Endothelial cell of umbilical vein (primary cell): ENCODE measurements around the gene EDN1. TPM values are rescaled to one million over a fixed set of nuclear protein-coding genes. Genes with fewer than 3 reads are reported as not detected.
A peak's percentile ranks its signal among the peaks of the same experiment; 100 is the strongest.

Experiments
- BruUV-seq: library from RNA; stranded (reverse); fragments of 400-500 nt; replicated peaks from 2 replicates; lab custom pipeline; 2021; lab: Mats Ljungman, UMichigan
- CTCF ChIA-PET: fragments of 300-600, 350-600 bp; sonication (Branson Sonifier 250); formaldehyde crosslinking; loops from one replicate; lab custom pipeline; 2021; ENCODE audit warnings: antibody characterized with exemption, inconsistent platforms; lab: Charles Lee
- POLR2A ChIA-PET: fragments of 300-600, 350-600 bp; sonication (Branson Sonifier 250); formaldehyde crosslinking; loops from one replicate; lab custom pipeline; 2021; ENCODE audit warnings: antibody characterized with exemption, inconsistent platforms; lab: Charles Lee
- DNase-seq: peaks from one replicate; pipeline ENCODE4 v3.0.0-alpha.2; 2011; ENCODE audit warnings: low read depth, low spot score
- FAIRE-seq: peaks from 2 replicates; lab custom pipeline; 2011; peaks lifted over from hg19 to GRCh38; lab: Jason Lieb, UNC
- H2AFZ ChIP-seq: 2 replicates; pipeline ENCODE4 v1.6.0; 2012; ENCODE audit warnings: low read depth, low read length, control low read depth, inconsistent platforms
- H3K27ac ChIP-seq: 2 replicates; pipeline ENCODE4 v1.5.1; 2011; ENCODE audit warnings: low read depth, mild to moderate bottlenecking, control low read depth, low read length, moderate library complexity; ENCODE audit not compliant: insufficient read depth
- H3K27me3 ChIP-seq, 2 experiments: 2 replicates each; pipeline versions ENCODE4 v1.6.0 to v1.6.1; 2011; ENCODE audit warnings: low read length in 2 of 2, mixed read lengths in 1 of 2; ENCODE audit not compliant: control insufficient read depth in 2 of 2, insufficient read depth in 2 of 2
- H3K36me3 ChIP-seq, 2 experiments: 2 replicates in 1 of 2; 3 replicates in 1 of 2; pipeline ENCODE4 v1.5.1; 2011; ENCODE audit warnings: low read length in 2 of 2, mild to moderate bottlenecking in 1 of 2, moderate library complexity in 1 of 2; ENCODE audit not compliant: control insufficient read depth in 2 of 2, insufficient read depth in 2 of 2; ENCODE audit errors: extremely low read depth in 1 of 2
- H3K4me1 ChIP-seq: 3 replicates; pipeline ENCODE4 v1.5.1; 2011; ENCODE audit warnings: mild to moderate bottlenecking, low read length; ENCODE audit not compliant: control insufficient read depth, insufficient read depth; ENCODE audit errors: extremely low read depth
- H3K4me2 ChIP-seq: 2 replicates; pipeline ENCODE4 v1.6.1; 2011; ENCODE audit warnings: low read length, control low read depth, mixed read lengths; ENCODE audit not compliant: insufficient read depth
- H3K4me3 ChIP-seq, 3 experiments: fragments of 200-600 bp in 1 of 3; sonication (generic), shearing (Covaris generic) in 1 of 3; replicated peaks in 1 of 3; 2 replicates each; pipeline ENCODE4 v1.5.1; 2011 to 2016; ENCODE audit warnings: control low read depth in 3 of 3, low read length in 3 of 3, mild to moderate bottlenecking in 2 of 3, inconsistent platforms in 1 of 3, low read depth in 1 of 3, moderate library complexity in 1 of 3; ENCODE audit not compliant: insufficient read depth in 1 of 3
- H3K79me2 ChIP-seq: 2 replicates; pipeline ENCODE4 v1.6.0; 2012; ENCODE audit warnings: low read length, inconsistent platforms; ENCODE audit not compliant: control insufficient read depth, insufficient read depth
- H3K9ac ChIP-seq: replicated peaks from 2 replicates; pipeline ENCODE3; 2011; ENCODE audit warnings: low read length, control low read depth; ENCODE audit not compliant: insufficient read depth; ENCODE audit errors: extremely low read depth
- H3K9me1 ChIP-seq: replicated peaks from 3 replicates; pipeline ENCODE4 v1.6.0; 2011; ENCODE audit warnings: mild to moderate bottlenecking, low read length; ENCODE audit not compliant: control insufficient read depth, insufficient read depth; ENCODE audit errors: extremely low read depth
- H3K9me3 ChIP-seq: replicated peaks from 2 replicates; pipeline ENCODE4 v1.5.1; 2012; ENCODE audit warnings: low read length, inconsistent platforms; ENCODE audit not compliant: control insufficient read depth, insufficient read depth
- H4K20me1 ChIP-seq: replicated peaks from 2 replicates; pipeline ENCODE3; 2011; ENCODE audit warnings: mild to moderate bottlenecking, low read length; ENCODE audit not compliant: control insufficient read depth, insufficient read depth; ENCODE audit errors: extremely low read depth
- EZH2 ChIP-seq: IDR thresholded peaks from 2 replicates; pipeline ENCODE4 v1.6.1; 2012; ENCODE audit warnings: borderline replicate concordance, low read depth, mild to moderate bottlenecking, moderate library complexity, low read length, inconsistent platforms; ENCODE audit not compliant: severe bottlenecking
- FOS ChIP-seq: IDR thresholded peaks from 2 replicates; pipeline ENCODE4 v1.6.1; 2011; ENCODE audit warnings: mild to moderate bottlenecking, low read length, moderate library complexity, borderline replicate concordance; ENCODE audit not compliant: insufficient read depth
- GATA2 ChIP-seq: IDR thresholded peaks from 2 replicates; pipeline ENCODE4 v1.7.0; 2011; ENCODE audit warnings: low read depth, mild to moderate bottlenecking, moderate library complexity, mixed read lengths, low read length; ENCODE audit not compliant: insufficient read length, insufficient read depth
- JUN ChIP-seq: IDR thresholded peaks from 2 replicates; pipeline ENCODE4 v1.6.1; 2011; ENCODE audit warnings: borderline replicate concordance, low read depth; ENCODE audit not compliant: insufficient read length, insufficient read depth
- POLR2A ChIP-seq: IDR thresholded peaks from 2 replicates; pipeline ENCODE4 v1.6.1; 2012; ENCODE audit warnings: low read depth, mild to moderate bottlenecking, control low read depth, low read length
- POLR2AphosphoS5 ChIP-seq: IDR thresholded peaks from 2 replicates; pipeline ENCODE4 v1.6.1; 2012; ENCODE audit warnings: low read depth, mild to moderate bottlenecking, control low read depth, low read length, moderate library complexity; ENCODE audit not compliant: insufficient read depth
- dilution Hi-C: fragments of 300-500 bp; cut with MboI; formaldehyde crosslinking; loops from one replicate; pipeline ENCODE4 v1.15.0; 2019; ENCODE audit warnings: low sequenced_read_pairs; ENCODE audit not compliant: extremely low pct_ligation_motif_present
- intact Hi-C: fragments of 100-400 bp; cut with micrococcal nuclease; formaldehyde crosslinking; loops from one replicate; pipeline ENCODE4 v1.10.0; 2022
- polyA plus RNA-seq, 4 experiments: library from polyadenylated mRNA; depleted of rRNA in 3 of 4; stranded (reverse) in 3 of 4; unstranded in 1 of 4; fragments of >200 nt; gene quantifications; 2 replicates each; pipeline versions ENCODE4 v1.2.1 to v1.2.3, GENCODE V29; 2011 to 2012; ENCODE audit warnings: missing spikeins in 1 of 4
- total RNA-seq: library from RNA; stranded (reverse); gene quantifications from 2 replicates; pipeline ENCODE4 v1.2.3, GENCODE V29; 2021
- TF ChIP-seq, protein P1 (sequence below), 2 donors: IDR thresholded peaks; 1 replicate in 1 of 2; 2 replicates in 1 of 2; pipeline ENCODE4 v1.5.1; 2011; ENCODE audit warnings: low read length in 2 of 2, mild to moderate bottlenecking in 2 of 2, moderate library complexity in 2 of 2, control low read depth in 1 of 2, inconsistent platforms in 1 of 2, low read depth in 1 of 2; ENCODE audit not compliant: insufficient read depth in 1 of 2; ENCODE audit errors: extremely low read depth in 1 of 2
- TF ChIP-seq, protein P2 (sequence below): IDR thresholded peaks from 2 replicates; pipeline ENCODE4 v1.6.1; 2011; ENCODE audit not compliant: insufficient read depth, insufficient read length

Gene EDN1
- total and polyA plus RNA-seq, 2 donors (not counting 3 experiments of a cell fraction or from before 2014, with no cell fraction given) = 493 to 498 TPM

DNA sequence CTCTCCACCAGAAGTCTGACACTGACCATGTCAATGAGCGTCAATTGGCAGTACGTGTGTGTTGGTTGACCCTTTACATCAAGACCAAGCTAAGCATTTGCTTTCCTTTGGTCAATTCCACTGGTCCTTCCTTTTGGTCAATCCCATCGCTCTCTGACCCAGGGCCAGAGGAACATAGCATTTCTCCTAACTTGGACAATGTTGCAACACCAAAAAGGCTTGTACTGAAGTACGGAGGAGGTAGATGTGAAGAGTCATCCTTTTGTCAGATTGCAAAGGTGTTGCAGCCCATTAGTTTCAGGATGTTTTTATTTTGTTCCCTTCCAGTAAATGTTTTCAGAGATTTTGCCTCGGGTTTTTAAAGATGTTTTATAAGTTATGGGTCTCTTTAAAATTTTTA is 24.6 kb downstream of the EDN1 start:
- H3K27me3 ChIP-seq = no peaks in the 10 kb centered on the region
- no peak overlapping the region for H3K4me2 ChIP-seq
- DNase-seq = no peak
- intact Hi-C loops = loop anchor here (1.0 to 5.0 kb wide), 4 partner anchors 10 to 271 kb away; no protein-coding TSS in a partner anchor
- peak overlapping the region; percentile 77 for H3K27ac ChIP-seq
- TF ChIP-seq POLR2AphosphoS5 (no peak), POLR2A (no peak)
- TF ChIP-seq, protein P1, sequence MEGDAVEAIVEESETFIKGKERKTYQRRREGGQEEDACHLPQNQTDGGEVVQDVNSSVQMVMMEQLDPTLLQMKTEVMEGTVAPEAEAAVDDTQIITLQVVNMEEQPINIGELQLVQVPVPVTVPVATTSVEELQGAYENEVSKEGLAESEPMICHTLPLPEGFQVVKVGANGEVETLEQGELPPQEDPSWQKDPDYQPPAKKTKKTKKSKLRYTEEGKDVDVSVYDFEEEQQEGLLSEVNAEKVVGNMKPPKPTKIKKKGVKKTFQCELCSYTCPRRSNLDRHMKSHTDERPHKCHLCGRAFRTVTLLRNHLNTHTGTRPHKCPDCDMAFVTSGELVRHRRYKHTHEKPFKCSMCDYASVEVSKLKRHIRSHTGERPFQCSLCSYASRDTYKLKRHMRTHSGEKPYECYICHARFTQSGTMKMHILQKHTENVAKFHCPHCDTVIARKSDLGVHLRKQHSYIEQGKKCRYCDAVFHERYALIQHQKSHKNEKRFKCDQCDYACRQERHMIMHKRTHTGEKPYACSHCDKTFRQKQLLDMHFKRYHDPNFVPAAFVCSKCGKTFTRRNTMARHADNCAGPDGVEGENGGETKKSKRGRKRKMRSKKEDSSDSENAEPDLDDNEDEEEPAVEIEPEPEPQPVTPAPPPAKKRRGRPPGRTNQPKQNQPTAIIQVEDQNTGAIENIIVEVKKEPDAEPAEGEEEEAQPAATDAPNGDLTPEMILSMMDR (IDR thresholded peaks at IDR 0.05; ENCODE audit: extremely low read depth in 1 of 2, insufficient read depth in 1 of 2, low read depth in 1 of 2, low read length in 2 of 2) = no peak
- H4K20me1 ChIP-seq = no peaks in the 10 kb centered on the region
- H3K36me3 ChIP-seq = no peaks in the 10 kb centered on the region
- peaks cover 23% of the 10 kb centered on the region for H3K4me1 ChIP-seq
- H2AFZ ChIP-seq = no peak overlapping the region
- ChIA-PET CTCF (interaction anchor here (0.7 to 6.3 kb wide), 11 partner anchors 10 to 292 kb away, joined by 3 to 67 read pairs (median 5); no protein-coding TSS in a partner anchor), POLR2A (interaction anchor here (1.7 to 1.8 kb wide), 2 partner anchors 16 to 25 kb away, joined by 7 to 11 read pairs; partner anchors contain the start of gene EDN1)
- no peaks in the 10 kb centered on the region for H3K9me3 ChIP-seq
- H3K79me2 ChIP-seq = no peaks in the 10 kb centered on the region
- H3K9ac ChIP-seq = peak overlapping the region; percentile 42
- no peaks in the 10 kb centered on the region for H3K9me1 ChIP-seq
- no peak overlapping the region for H3K4me3 ChIP-seq
- BruUV-seq = no TSS peak
- FAIRE-seq = no peak
- dilution Hi-C loops = no loop called here

DNA sequence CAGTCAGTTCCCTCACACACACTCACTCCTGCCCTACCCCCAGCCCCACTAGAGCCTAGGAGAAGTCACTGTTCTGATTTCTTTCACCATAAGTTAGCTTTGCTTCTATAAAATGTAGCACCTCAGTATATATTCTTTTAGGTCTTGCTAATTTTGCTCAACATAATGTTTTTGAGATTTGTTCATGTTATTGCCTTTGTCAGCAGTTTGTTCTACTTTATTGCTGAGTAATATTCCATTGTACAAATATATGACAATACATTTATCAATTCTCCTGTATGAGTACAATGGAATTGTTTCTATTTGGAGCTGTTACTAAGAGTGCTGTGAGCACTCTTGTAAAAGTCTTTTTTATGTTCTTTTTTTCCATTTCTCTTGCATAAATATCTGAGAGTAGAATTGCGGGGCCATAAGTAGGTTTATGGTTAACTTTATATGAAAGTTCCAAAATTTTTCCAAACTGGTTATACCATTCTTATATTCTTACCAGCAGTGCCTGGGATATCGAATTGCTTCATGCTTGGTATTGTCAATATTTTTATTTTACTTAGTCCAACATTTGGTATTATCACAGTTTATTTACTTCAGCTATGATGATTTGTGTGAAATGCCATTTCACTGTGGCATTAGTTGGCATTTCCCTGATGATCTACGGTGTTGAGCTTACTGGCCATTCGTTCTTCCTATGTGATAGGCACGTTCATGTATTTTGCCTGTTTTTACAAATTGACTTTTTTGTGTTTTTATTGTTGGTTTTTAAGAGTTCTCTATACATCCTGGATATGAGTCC is 25.3 kb downstream of the EDN1 start:
- POLR2A ChIA-PET = no interaction called here
- no peaks in the 10 kb centered on the region for H3K27me3 ChIP-seq
- no peak overlapping the region for H3K27ac ChIP-seq
- CTCF ChIA-PET = interaction anchor here (0.6 to 2.4 kb wide), 2 partner anchors 14 to 188 kb away, joined by 4 to 8 read pairs; no protein-coding TSS in a partner anchor
- no peaks in the 10 kb centered on the region for H3K9me1 ChIP-seq
- no peaks in the 10 kb centered on the region for H3K9me3 ChIP-seq
- H2AFZ ChIP-seq = no peak overlapping the region
- BruUV-seq = no TSS peak
- no peaks in the 10 kb centered on the region for H3K36me3 ChIP-seq
- dilution Hi-C loops = no loop called here
- no peak overlapping the region for H3K4me2 ChIP-seq
- H3K4me3 ChIP-seq = no peak overlapping the region
- H3K4me1 ChIP-seq = peaks cover 23% of the 10 kb centered on the region
- H3K79me2 ChIP-seq = no peaks in the 10 kb centered on the region
- no peak for DNase-seq
- FAIRE-seq = no peak
- TF ChIP-seq EZH2 (no peak), POLR2A (no peak), GATA2 (no peak), POLR2AphosphoS5 (no peak), JUN (no peak), FOS (no peak)
- TF ChIP-seq, protein P2, sequence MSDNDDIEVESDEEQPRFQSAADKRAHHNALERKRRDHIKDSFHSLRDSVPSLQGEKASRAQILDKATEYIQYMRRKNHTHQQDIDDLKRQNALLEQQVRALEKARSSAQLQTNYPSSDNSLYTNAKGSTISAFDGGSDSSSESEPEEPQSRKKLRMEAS = no peak
- H4K20me1 ChIP-seq = no peaks in the 10 kb centered on the region
- intact Hi-C loops = no loop called here
- H3K9ac ChIP-seq = no peak overlapping the region
